Coronary artery (tissue), 2 donors: ENCODE results near the gene SLC37A4.
"Not testable (repeated sequence)": the region's sequence is repeated elsewhere in the genome, so short reads cannot be mapped to it uniquely, and the experiment has no call there.

ENCODE experiments used
- DNase-seq: peaks from one replicate; pipeline ENCODE4 v3.0.0-alpha.2; 2017; ENCODE audit warnings: low spot score
- H3K27ac ChIP-seq, 2 donors: fragments of 200-600 bp; sonication (generic); one replicate each; pipeline ENCODE4 v1.5.1; 2016 to 2019
- H3K4me3 ChIP-seq: fragments of 200-600 bp; sonication (generic); 2 replicates; pipeline ENCODE4 v1.5.1; 2016; ENCODE audit warnings: mild to moderate bottlenecking, moderate library complexity
- CTCF ChIP-seq: fragments of 200-600 bp; sonication (generic); IDR thresholded peaks from one replicate; pipeline ENCODE4 v1.5.1; 2019; ENCODE audit warnings: antibody characterized with exemption

Gene SLC37A4

DNA sequence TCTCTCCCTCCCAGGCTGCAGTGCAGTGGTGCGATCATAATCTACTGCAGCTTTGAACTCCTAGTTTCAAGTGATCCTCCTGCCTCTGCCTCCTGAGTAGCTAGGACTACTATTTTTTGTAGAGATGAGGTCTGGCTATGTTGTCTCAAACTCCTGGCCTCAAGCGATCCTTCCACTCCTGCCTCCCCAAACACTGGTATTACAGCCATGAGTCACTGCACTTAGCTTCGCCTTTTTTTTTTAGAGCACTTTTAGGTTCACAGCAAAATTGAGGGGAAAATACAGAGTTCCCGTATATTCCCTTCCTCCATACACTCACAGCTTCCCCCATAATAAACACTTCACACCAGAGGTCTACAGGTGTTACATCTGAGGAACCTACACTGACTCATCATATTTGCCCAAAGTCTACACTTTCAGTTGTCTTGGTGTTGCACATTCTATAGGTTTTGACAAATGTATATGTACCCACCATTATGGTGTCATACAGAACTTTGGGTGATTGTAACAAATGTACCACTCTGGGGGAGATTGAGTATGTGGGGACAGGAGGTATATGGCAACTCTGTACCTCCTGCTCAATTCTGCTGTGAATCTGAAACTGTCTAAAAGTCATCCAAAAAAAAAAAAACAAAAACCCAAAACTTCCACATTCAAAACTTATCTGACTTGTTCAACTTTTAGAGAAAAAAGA, 11.3 kb upstream of the SLC37A4 start:
- H3K27ac ChIP-seq = no peak overlapping the region
- no peak overlapping the region for H3K4me3 ChIP-seq
- no peak for TF ChIP-seq CTCF
- DNase-seq = no peak

DNA sequence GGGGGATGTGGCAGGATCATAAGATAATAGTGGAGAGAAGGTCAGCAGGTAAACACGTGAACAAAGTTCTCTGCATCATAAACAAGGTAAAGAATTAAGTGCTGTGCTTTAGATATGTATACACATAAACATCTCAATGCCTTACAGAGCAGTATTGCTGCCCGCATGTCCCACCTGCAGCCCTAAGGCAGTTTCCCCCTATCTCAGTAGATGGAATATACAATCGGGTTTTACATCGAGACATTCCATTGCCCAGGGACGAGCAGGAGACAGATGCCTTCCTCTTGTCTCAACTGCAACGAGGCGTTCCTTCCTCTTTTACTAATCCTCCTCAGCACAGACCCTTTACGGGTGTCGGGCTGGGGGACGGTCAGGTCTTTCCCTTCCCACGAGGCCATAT, 8.8 kb upstream of the SLC37A4 start:
- H3K4me3 ChIP-seq, H3K27ac ChIP-seq, DNase-seq: not testable (repeated sequence)

DNA sequence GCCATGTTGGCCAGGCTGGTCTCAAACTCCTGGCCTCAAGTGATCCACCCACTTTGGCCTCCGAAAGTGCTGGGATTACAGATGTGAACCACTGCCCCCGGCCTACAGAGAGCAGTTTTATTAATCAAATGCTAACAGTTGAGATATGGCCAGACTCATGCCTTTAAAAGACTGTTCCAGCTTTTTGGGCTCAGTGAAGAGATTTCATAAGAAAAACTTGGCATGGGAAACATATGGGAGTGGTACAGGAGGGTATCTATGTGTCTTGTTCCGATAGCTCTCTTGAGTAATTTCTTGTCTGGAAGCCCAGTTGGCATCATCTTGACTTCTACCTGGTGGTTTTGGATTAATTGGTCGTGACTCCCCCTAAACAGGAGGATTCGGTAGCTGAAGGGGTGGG, 8.2 kb upstream of the SLC37A4 start:
- no peak for DNase-seq
- no peak overlapping the region for H3K27ac ChIP-seq
- H3K4me3 ChIP-seq = no peak overlapping the region
- no peak for TF ChIP-seq CTCF

DNA sequence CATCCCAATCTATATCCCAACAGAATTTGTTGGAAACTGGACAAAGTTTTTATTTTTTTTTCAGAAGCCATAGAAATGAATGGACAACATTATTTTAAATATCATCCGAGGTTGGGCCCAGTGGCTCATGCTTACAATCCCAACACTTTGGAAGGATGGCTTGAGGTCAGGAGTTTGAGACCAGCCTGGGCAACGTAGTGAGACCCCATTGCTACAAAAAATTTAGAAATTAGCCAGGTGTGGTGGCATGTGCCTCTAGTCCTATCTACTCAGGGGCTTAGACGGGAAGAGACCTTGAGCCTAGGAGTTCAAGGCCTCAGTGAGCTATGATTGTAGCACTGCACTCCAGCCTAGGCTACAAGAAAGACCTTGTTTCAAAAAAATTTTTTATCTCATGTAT, 4.1 kb upstream of the SLC37A4 start:
- no peak for TF ChIP-seq CTCF
- no peak overlapping the region for H3K27ac ChIP-seq
- no peak for DNase-seq
- no peak overlapping the region for H3K4me3 ChIP-seq

DNA sequence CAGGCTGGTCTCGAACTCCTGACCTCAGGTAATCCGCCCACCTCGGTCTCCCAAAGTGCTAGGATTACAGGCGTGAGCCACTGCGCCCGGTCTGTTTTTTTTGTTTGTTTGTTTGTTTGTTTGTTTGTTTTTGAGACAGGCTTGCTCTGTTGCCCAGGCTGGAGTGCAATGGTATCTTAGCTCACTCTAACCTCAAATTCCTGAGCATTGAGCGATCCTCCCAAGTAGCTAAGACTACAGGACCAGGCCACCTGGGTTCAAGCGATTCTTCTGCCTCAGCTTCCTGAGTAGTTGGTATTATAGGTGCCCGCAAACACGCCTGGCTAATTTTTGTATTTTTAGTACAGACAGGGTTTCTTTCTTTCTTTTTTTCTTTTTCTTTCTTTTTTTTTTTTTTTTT, 2.7 kb upstream of the SLC37A4 start:
- DNase-seq, H3K27ac ChIP-seq, H3K4me3 ChIP-seq: not testable (repeated sequence)

- no peak overlapping the region for H3K27ac ChIP-seq
- no peak for TF ChIP-seq CTCF
- H3K4me3 ChIP-seq = no peak overlapping the region
- no peak for DNase-seq
Measured at GRCh38 chr11:119031912-119032280, 1.2 kb upstream of the SLC37A4 start.

GRCh38 chr11:119030029-119030328, 698 bp downstream of the SLC37A4 start:
- Histone ChIP-seq H3K4me3 (peak overlapping the region; percentile 88), H3K27ac (peak overlapping the region; percentile 49 to 85)
- no peak for TF ChIP-seq CTCF
- no peak for DNase-seq

GRCh38 chr11:119029340-119030028, 1.2 kb downstream of the SLC37A4 start:
- H3K4me3 ChIP-seq = peak overlapping the region; percentile 88
- TF ChIP-seq CTCF = no peak
- H3K27ac ChIP-seq = peak overlapping the region in 1 of 2 donors; percentile 85
- DNase-seq = no peak
